Measurements from ENCODE around the gene SLBP.

- TF ChIP-seq, protein P1, sequence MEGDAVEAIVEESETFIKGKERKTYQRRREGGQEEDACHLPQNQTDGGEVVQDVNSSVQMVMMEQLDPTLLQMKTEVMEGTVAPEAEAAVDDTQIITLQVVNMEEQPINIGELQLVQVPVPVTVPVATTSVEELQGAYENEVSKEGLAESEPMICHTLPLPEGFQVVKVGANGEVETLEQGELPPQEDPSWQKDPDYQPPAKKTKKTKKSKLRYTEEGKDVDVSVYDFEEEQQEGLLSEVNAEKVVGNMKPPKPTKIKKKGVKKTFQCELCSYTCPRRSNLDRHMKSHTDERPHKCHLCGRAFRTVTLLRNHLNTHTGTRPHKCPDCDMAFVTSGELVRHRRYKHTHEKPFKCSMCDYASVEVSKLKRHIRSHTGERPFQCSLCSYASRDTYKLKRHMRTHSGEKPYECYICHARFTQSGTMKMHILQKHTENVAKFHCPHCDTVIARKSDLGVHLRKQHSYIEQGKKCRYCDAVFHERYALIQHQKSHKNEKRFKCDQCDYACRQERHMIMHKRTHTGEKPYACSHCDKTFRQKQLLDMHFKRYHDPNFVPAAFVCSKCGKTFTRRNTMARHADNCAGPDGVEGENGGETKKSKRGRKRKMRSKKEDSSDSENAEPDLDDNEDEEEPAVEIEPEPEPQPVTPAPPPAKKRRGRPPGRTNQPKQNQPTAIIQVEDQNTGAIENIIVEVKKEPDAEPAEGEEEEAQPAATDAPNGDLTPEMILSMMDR (IDR thresholded peaks at IDR 0.05) = no peak
- TF ChIP-seq EZH2 (IDR thresholded peaks at IDR 0.05; ENCODE audit: borderline replicate concordance, insufficient read depth, low read depth, low read length, poor library complexity, severe bottlenecking) = no peak
These were observed 2.3 kb upstream of the SLBP start for GRCh38 chr4:1714303-1715001.

All from B cell (primary cell).